ACC112 (cell line): Measurements from ENCODE around the gene CDK18.

ENCODE experiments used
- H2AFZ ChIP-seq: fragments of 200-600 bp; sonication (generic); one replicate; pipeline ENCODE4 v1.6.0; 2017; ENCODE audit warnings: antibody characterized with exemption, low read length; ENCODE audit not compliant: unreplicated experiment
- H3K27ac ChIP-seq: fragments of 200-600 bp; sonication (generic); 2 replicates; pipeline ENCODE4 v1.5.1; 2014; ENCODE audit warnings: low read depth, mild to moderate bottlenecking, antibody characterized with exemption, low read length, moderate library complexity
- H3K27me3 ChIP-seq: fragments of 200-600 bp; sonication (generic); 2 replicates; pipeline ENCODE4 v1.6.1; 2014; ENCODE audit warnings: mild to moderate bottlenecking, antibody characterized with exemption, low read length, moderate library complexity, mixed read lengths; ENCODE audit not compliant: insufficient read depth
- H3K36me3 ChIP-seq: fragments of 200-600 bp; sonication (generic); 2 replicates; pipeline ENCODE4 v1.6.1; 2016; ENCODE audit warnings: mild to moderate bottlenecking, antibody characterized with exemption, low read length, moderate library complexity, mixed read lengths; ENCODE audit not compliant: insufficient read depth
- H3K4me1 ChIP-seq: fragments of 200-600 bp; sonication (generic); one replicate; pipeline ENCODE4 v1.6.1; 2016; ENCODE audit warnings: low read length, mixed read lengths; ENCODE audit not compliant: insufficient read depth, unreplicated experiment, control insufficient read depth
- H3K4me3 ChIP-seq: fragments of 200-600 bp; sonication (generic); 2 replicates; pipeline ENCODE4 v1.5.1; 2014; ENCODE audit warnings: mild to moderate bottlenecking, low read depth, low read length
- H3K79me2 ChIP-seq: fragments of 200-600 bp; sonication (generic); one replicate; pipeline ENCODE4 v1.6.0; 2016; ENCODE audit warnings: low read length; ENCODE audit not compliant: control insufficient read depth, unreplicated experiment, insufficient read depth

CDK18 gene

DNA sequence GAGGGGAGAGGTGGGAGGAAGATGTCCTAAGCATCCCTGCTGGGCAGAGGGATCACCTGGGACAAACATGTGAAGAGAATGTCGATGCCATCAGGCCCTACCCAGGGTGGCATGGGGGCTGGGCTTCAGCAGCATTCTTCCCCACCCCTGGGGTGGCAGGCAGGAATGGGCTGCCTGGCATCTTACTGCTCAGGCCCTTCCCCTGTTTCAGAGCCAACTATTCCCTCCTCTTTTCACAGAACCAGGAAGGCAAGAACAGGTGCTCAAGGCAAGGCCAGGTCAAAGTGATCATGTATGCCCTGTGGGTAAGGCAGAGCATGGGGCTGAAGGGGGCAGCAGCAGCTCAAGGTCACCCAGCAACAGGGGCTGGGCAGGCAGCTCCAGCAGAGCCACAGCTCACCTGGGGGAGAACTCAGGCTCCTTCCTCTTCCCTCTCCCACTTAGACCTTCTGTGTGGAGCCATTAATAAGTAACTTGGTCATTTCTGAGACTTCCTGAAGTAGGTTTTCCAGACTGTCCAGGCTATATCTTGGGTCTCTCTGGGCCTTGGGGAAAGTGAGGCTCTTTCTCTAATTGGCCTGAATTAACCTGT, 70.9 kb downstream of the CDK18 start:
- H3K4me1 ChIP-seq, result no peaks in the 10 kb centered on the region
- H3K36me3 ChIP-seq, result no peaks in the 10 kb centered on the region
- H3K27me3 ChIP-seq, result peaks cover 83% of the 10 kb centered on the region
- H3K4me3 ChIP-seq, result no peak overlapping the region
- H3K79me2 ChIP-seq, result no peaks in the 10 kb centered on the region
- no peak overlapping the region for H2AFZ ChIP-seq
- H3K27ac ChIP-seq, result no peak overlapping the region

DNA sequence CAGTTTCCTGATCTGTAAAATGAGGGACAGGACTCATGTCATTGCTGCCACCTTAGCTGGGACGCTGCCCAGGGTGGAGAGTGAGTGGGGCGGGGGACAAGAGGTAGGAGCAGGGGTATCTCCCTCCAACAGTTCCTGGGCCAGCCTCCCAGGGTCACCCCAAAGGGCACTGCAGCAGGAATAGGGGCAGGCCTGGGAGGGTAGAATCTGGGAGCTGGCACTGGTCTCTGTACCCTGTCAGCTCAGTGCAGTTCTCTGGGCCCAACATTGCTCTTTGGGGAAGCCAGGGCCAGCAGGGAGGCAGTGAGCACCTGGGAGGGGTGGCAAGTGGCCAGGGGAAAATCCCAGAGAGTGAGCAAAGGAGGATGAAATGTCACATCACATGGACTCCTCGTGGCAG, 71.5 kb downstream of the CDK18 start:
- H3K79me2 ChIP-seq, result no peaks in the 10 kb centered on the region
- no peaks in the 10 kb centered on the region for H3K36me3 ChIP-seq
- no peak overlapping the region for H3K4me3 ChIP-seq
- H3K27me3 ChIP-seq, result peaks cover 83% of the 10 kb centered on the region
- no peaks in the 10 kb centered on the region for H3K4me1 ChIP-seq
- H2AFZ ChIP-seq, result no peak overlapping the region
- H3K27ac ChIP-seq, result no peak overlapping the region

DNA sequence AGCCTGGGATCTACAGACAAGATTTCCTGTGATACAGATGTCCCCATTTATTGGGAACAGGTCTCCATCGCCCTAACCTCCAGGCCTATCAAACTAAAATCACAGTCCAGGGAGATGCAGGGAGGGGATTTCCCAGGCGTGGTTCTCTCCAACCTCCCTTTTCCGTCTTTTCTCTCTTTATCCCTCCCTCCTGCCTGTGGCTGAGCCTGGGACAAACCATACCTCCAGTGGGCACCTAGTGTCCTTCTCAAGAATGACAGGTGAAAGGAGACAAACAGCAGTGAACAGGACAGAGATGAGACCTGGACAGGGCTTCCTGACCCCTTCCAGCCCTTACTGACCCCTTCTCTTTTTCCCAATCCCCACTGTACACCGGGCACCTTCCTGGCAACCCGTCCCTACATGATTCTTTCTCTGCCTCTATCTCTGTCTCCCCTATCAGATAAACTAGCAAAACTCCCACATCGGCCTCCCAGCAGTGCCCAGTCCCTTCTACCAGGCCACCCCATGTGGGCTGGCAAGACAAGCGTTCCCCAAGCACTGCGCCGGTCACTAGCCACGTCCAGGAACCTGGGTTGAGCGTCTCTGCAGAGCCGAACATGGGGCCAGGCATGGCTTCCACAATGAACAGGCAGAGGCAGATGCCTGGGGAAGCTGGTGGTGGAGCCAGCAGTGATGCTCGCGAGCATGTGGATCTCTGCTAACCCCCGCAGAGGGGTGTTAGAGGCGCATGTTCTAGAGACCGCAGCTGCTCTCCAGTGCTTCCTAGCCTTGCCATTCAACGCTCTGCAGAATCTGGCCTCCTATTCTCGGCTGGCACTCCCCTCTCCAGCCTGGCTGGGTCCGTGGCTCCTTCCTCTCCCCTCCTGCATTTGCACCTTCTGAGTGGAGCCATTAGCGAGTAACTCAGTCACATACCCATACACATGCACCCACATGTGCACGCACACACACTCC, 72.6 kb downstream of the CDK18 start:
- no peak overlapping the region for H3K4me3 ChIP-seq
- no peaks in the 10 kb centered on the region for H3K36me3 ChIP-seq
- peaks cover 83% of the 10 kb centered on the region for H3K27me3 ChIP-seq
- H2AFZ ChIP-seq, result no peak overlapping the region
- H3K79me2 ChIP-seq, result no peaks in the 10 kb centered on the region
- no peak overlapping the region for H3K27ac ChIP-seq
- no peaks in the 10 kb centered on the region for H3K4me1 ChIP-seq

DNA sequence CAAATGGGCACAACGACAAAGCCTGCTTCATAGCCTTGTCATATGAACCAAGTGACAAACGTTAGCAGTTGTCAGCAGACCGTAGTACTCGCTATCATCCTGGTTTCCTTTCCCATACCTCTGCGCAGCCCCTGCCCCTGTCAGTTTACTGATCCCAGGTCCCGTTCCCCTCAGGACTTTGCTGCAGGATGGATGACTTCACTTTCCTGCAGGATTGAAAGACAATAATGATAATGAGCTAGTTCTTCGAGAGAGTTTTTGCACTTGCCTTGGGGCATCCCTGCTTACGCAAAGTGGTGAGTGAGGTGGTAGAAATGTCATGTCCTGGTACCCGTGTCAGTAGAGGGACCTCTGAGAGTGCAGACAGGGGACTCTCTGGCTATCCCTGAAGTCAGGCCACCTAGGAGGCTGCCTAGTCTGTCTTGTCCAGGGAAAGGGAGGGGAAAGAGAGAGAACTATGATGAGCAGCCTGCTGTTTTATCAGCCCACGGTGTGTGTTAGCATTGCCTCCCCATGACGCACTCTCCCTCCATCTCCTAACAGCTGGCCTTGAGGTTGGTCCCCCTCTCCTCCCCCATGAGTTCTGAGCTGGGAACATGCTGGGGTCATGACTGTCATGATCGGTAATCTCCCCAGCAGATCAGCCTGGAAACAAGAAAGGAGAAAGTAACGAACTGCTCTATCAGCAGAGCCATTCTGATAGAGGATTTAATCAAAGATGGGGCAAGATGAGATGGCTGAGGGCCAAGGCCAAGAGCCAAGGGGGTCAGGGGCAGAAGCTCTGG, 73.6 kb downstream of the CDK18 start:
- peaks cover 2% of the 10 kb centered on the region for H3K4me1 ChIP-seq
- peaks cover 75% of the 10 kb centered on the region for H3K27me3 ChIP-seq
- no peak overlapping the region for H3K27ac ChIP-seq
- H3K79me2 ChIP-seq, result no peaks in the 10 kb centered on the region
- H2AFZ ChIP-seq, result no peak overlapping the region
- no peak overlapping the region for H3K4me3 ChIP-seq
- no peaks in the 10 kb centered on the region for H3K36me3 ChIP-seq

DNA sequence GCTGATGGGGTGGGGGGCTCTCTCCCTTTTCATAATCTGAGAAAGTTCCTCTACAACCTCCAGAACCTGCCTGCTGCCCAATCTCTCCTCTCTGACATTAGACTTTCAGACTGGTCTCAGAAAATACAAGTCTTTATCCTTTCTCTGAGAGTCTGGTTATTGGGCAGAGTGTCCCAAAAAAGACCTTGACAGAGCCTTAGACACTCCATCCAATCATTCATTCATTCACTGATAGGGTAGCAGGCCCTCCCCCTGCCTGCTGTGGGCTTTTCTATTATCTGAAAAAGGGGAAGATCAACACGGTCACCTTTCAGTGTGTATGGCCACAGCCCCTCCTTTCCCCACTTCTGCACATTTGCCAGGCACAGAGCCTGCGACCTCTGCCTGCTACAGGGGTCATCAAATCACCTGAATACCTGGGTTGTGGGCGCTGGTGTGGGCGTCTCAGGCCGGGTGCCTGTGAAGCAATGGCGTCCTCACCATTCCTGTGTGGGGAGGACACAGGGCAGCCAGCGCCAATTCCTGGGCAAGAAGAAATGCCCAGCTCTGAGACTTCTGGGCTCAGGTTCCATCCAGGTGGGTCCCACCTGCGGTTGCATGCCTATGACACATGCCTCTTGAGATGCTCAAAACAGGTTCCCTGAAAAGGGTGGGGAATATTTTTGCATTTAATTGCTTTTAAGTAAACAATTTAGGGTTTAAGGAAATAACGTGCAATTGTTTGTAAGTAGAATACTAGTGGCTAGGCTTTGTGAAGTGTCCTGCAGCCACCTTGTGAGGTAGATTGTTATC, 74.5 kb downstream of the CDK18 start:
- Histone ChIP-seq H3K27me3 (peaks cover 67% of the 10 kb centered on the region), H2AFZ (no peak overlapping the region), H3K27ac (no peak overlapping the region)

DNA sequence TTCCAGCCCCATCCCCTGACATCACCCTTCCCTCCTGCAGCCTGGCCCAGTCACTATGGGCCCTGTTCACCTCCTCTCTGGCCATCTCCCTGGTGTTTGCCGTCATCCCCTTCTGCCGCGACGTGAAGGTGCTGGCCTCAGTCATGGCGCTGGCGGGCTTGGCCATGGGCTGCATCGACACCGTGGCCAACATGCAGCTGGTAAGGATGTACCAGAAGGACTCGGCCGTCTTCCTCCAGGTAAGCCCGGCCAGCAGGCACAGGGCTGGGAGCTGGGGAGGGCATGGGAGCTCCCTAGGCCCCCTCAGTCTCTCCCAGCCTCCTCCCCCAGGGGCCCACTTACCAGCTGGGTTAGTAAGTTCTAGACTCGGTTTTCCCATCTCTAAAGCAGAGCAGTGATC, 75.2 kb downstream of the CDK18 start:
- H3K27me3 ChIP-seq, result peaks cover 60% of the 10 kb centered on the region
- peaks cover 2% of the 10 kb centered on the region for H3K4me1 ChIP-seq
- no peak overlapping the region for H3K4me3 ChIP-seq
- no peak overlapping the region for H3K27ac ChIP-seq
- H3K36me3 ChIP-seq, result no peaks in the 10 kb centered on the region
- H3K79me2 ChIP-seq, result no peaks in the 10 kb centered on the region
- no peak overlapping the region for H2AFZ ChIP-seq

More for the DNA sequence above, 74.5 kb downstream of the CDK18 start:
- Histone ChIP-seq H3K4me1 (peaks cover 2% of the 10 kb centered on the region), H3K79me2 (no peaks in the 10 kb centered on the region), H3K4me3 (no peak overlapping the region), H3K36me3 (no peaks in the 10 kb centered on the region)

DNA sequence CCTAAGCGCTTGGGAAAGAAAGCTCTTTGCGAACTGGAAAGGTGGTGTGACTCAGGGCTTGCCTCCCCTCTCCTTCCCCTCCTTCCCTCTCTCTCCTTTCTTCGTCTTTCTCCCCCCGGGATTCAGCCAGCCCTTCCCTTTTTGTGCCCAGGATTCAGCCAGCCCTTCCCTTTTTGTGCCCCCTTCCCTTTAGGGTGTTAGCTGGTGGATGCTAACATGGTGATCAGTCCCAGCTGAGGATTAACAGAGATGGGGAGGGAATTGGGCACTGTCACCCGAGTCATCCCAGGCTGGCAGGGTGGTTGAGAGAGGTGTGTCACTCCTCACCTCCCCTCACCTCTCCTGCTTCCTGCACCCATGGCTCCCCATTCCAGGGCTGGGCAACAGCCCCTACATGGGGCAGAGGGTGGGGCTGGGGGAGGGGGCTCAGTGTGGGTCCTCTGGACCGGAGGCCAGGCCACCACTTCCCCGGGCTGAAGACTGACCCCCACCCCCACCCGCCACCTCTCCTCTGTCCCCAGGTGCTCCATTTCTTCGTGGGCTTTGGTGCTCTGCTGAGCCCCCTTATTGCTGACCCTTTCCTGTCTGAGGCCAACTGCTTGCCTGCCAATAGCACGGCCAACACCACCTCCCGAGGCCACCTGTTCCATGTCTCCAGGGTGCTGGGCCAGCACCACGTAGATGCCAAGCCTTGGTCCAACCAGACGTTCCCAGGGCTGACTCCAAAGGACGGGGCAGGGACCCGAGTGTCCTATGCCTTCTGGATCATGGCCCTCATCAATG, 75.9 kb downstream of the CDK18 start:
- Histone ChIP-seq H3K79me2 (no peaks in the 10 kb centered on the region), H2AFZ (no peak overlapping the region), H3K4me3 (no peak overlapping the region), H3K27ac (no peak overlapping the region), H3K4me1 (peaks cover 2% of the 10 kb centered on the region), H3K27me3 (peaks cover 54% of the 10 kb centered on the region), H3K36me3 (no peaks in the 10 kb centered on the region)

DNA sequence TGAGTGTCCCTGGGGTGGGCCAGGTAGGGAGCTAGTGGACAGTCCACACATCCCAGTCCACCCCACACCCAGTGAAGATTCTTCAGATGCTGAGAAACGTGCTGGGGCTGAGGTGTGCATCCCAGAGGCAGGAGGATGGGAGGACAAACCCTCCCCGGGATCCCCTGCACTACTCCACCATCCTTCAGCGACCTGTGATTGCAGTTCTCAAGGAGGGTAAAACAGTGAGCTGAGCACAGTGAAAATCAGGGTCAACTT, 76.4 kb downstream of the CDK18 start:
- Histone ChIP-seq H3K27ac (no peak overlapping the region), H3K79me2 (no peaks in the 10 kb centered on the region), H3K27me3 (peaks cover 52% of the 10 kb centered on the region), H2AFZ (no peak overlapping the region), H3K4me1 (peaks cover 2% of the 10 kb centered on the region), H3K36me3 (no peaks in the 10 kb centered on the region), H3K4me3 (no peak overlapping the region)

DNA sequence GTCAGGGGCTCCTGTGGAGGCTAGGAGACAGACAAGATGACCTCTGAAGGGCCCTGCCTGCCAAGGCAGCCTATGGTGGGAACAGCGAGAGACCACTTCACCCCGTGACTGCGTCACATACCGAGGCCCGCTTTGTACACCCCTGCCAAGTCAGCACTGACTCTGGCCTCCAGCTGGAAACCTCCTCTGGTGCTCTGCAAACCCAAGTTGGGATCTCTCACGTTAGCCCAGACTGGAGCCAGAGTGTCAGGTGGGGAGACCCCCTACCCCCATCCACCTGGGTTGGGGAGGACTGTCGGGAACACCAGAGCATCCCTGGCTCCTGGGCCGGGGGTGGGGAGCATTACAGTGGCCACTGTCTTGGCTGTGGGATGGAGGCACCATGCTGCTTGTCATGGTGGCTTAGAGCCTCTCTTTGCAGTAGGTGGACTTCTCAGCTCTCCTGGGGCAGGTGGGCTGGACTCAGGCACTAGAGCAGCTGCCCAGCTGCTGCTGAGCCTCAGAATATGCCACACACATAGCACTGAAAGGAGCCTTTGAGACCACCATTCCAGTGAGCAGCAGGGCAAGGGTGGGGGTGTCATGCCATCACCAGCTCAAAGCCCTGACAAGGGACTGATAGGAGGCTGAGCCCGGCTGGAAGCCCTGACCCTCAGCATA, 77.0 kb downstream of the CDK18 start:
- Histone ChIP-seq H3K27me3 (peaks cover 52% of the 10 kb centered on the region), H3K79me2 (no peaks in the 10 kb centered on the region), H3K4me1 (peaks cover 2% of the 10 kb centered on the region), H2AFZ (no peak overlapping the region), H3K27ac (no peak overlapping the region), H3K36me3 (no peaks in the 10 kb centered on the region), H3K4me3 (no peak overlapping the region)
